Stimulated activated CD8-positive, alpha-beta memory T cell treated with anti-CD3 and anti-CD28 coated beads, Interleukin-4, amount 100 ng/mL, for 1 hour (primary cell): ENCODE results near the gene MLX.
"Not testable (repeated sequence)": the region's sequence is repeated elsewhere in the genome, so short reads cannot be mapped to it uniquely, and the experiment has no call there.

Source experiments
- DNase-seq, 2 donors: peaks; one replicate each; pipeline ENCODE4 v3.0.0-alpha.2; 2020; ENCODE audit warnings: low read depth in 2 of 2, low spot score in 1 of 2

Gene MLX

DNA sequence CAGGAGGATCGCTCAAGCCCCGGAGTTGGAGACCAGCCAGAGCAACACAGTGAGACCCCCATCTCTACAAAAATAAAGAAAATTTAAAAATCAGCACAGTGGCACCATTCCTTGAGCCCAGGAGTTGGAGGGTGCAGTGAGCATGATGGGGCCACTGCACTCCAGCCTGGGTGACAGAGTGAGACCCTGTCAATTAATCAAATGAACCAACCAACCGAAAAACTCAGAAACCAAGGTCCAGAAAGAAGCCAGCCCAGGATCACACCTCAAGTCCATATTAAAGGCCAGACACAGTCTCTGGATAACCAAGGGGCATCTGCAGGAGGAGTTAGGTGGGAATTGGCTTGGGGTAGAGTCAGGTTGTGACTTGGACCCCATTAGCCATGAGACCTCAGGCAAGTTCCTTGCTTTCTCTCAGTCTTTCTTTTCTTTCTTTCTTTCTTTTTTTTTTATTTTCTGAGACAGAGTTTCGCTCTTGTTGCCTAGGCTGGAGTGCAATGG is 11.7 kb upstream of the MLX start:
- no peak for DNase-seq

DNA sequence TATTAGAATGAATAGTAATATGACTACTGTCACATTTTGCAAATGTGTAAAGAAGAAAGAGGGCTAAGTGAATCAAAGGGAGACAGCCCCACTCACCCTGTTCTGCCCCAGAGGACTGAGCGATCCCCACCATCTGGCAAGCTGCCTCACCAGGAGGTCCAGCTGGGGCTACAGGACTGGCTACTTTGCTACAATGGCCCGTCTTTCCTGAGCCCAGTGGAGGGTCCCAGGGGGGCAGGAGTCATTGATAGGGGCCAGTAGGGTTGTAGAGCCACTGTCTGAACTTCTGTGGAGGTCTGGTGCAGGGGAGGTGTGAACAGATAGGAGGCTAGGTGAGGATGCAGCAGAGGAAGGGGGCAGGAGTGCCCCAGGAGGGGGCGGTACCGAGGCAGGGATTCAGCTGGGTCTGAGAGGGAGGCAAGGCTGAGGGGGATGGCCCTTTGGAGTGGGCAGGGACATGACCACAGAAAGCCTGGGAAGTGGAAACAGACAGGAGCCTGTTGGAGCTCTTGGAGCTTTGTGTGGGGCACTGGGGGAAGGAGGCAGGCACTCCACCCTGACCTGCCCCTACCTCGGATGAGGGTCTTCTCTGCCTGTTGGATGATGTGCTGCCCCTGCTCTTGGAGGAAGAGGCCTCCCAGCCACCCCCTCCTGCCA is 10.8 kb upstream of the MLX start:
- not testable (repeated sequence) for DNase-seq

DNA sequence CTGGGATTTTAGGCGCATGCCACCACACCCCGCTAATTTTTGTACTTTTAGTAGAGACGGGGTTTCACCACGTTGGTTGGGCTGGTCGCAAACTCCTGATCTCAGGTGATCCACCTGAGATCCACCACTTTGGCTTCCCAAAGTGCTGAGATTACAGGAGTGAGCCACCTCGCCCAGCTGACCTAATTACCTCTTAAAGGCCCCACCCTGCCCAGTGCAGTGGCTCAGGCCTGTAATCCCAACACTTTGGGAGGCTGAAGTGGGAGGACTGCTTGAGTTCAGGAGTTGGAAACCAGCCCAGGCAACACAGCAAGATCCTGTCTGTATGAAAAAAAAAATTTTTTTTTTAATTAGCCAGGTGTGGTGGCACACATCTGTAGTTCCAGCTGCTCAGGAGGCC is 7.8 kb upstream of the MLX start:
- no peak for DNase-seq

DNA sequence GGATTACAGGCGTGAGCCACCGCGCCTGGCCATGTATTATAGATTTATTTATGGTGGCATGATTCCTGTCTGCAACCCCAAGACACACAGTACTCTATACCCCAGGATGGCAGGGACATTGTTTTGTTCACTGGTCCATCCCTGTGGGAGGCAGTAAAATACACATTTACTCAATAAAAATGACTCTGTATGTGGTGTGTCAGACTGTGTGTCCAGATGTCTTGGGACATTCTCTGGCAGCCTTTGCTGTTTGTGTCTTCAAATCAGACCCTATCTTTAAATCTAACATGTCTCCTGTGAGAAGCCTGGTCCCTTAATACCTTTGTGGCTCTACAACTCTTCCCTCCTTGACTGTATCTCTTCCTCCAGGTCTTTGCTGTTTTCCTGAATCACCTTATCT is 6.7 kb upstream of the MLX start:
- DNase-seq = no peak

DNA sequence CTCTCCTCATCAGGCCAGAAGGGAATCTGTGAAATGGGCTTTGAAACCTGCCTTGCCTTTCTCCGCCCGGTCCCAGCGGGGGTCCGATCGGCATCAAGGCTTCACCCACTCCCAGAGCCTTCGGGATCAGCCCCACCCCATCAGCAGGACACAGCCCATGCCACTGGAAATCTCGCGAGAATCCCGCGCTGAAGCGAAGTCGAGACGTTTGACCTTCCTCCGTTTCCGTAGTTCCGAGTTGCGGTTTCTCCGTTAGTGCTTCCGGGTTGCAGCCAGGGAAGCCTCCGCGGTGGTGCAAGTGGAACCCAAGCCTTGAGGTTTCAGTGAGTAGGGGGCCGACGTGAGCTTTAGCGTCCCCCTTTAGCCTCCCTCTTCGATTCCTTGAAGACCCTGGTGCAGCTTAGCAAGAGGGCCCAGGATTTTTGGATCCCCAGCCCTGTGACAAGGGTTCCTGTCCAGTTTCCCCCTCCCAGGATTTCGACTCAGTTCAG is 5.0 kb upstream of the MLX start, which contains the start of gene COASY:
TSS of gene COASY (plus strand) at position 252 of the 491 bp plus-strand sequence. CDS start 475 bp downstream, outside the sequence.
- DNase-seq = peak; percentile 68 to 82

DNA sequence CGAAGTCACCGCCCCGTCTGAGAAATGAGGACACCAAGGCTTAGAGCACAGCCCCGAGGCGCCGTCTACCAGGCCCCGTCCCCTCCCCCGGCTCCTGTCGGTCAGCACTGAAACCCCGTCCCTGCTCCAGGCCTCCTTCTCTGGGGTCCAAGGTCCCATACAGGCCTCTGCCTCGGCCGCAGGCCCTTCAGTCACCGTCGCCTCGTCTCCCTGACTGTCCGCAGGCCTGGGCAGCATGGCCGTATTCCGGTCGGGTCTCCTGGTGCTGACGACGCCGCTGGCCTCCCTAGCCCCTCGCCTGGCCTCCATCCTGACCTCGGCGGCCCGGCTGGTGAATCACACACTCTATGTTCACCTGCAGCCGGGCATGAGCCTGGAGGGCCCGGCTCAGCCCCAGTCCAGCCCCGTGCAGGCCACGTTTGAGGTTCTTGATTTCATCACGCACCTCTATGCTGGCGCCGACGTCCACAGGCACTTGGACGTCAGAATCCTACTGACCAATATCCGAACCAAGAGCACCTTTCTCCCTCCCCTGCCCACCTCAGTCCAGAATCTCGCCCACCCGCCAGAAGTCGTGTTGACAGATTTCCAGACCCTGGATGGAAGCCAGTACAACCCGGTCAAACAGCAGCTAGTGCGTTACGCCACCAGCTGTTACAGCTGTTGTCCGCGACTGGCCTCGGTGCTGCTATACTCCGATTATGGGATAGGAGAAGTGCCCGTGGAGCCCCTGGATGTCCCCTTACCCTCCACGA is 4.3 kb upstream of the MLX start:
- DNase-seq = no peak

DNA sequence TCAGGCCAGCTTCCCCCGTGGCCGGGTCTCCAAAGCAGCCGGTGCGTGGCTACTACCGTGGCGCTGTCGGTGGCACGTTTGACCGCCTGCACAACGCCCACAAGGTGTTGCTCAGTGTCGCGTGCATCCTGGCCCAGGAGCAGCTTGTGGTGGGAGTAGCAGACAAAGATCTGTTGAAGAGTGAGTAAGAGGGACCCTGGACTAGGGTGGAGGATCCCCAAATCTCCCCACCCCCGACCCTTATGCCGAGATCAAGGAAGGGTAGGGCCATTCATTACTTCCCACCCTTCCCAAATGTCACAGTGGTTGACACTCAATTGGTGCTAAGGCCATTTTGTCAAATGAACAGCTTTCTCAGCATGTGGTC is 3.8 kb upstream of the MLX start:
- DNase-seq = no peak

DNA sequence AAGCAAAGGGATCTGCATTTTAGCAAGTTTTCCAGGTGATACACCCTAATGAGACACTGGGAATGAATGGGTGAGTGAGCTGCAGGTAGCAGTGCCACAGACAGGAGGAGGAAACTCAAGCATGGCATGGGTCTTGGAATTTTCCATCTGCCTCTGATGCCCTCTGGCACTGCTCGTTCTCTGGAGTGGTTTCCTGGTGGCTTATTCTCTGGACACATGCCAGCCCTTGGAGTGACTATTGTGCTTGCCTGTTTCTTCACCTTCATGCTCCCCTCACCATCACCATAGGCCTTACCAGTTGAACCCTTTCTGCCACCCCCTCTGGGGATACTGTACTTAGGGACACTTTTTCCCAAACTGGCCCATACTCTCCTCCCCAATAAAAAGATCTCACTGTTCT is 3.4 kb upstream of the MLX start:
- DNase-seq = no peak

DNA sequence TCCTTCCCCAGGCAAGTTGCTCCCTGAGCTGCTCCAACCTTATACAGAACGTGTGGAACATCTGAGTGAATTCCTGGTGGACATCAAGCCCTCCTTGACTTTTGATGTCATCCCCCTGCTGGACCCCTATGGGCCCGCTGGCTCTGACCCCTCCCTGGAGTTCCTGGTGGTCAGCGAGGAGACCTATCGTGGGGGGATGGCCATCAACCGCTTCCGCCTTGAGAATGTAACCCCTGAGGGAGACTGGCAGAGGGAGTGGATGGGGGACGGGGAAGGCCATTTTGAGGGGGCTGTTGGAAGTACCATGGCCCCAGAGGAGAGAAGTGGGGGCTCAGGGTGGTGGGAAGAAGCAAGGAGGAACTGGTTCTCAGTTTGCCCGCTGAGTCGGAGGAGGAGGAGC is 3.0 kb upstream of the MLX start:
- DNase-seq = no peak

DNA sequence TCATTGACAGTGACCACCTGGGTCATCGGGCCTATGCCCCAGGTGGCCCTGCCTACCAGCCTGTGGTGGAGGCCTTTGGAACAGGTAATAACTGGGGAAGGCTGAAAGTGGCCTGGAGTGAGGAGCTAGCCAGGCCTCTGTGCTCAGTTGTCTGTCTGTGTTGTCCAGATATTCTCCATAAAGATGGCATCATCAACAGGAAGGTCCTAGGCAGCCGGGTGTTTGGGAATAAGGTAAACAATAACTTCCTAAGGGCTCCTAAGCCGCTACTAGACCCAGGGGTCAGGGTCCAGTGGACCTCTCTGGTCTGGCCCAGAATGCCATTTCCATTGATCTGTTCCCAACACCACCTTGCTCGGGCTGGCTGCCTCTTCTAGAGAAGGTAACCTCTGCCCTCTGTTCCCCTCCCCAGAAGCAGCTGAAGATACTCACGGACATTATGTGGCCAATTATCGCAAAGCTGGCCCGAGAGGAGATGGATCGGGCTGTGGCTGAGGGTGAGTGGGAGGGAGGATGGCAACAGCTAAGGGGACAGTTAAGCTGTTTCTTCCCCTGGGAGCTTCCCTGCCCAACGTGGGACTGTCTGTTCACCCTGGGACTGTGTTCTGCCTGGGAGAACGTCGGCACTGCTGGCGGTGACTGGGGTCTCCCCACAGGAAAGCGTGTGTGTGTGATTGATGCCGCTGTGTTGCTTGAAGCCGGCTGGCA is 1.9 kb upstream of the MLX start:
- no peak for DNase-seq

DNA sequence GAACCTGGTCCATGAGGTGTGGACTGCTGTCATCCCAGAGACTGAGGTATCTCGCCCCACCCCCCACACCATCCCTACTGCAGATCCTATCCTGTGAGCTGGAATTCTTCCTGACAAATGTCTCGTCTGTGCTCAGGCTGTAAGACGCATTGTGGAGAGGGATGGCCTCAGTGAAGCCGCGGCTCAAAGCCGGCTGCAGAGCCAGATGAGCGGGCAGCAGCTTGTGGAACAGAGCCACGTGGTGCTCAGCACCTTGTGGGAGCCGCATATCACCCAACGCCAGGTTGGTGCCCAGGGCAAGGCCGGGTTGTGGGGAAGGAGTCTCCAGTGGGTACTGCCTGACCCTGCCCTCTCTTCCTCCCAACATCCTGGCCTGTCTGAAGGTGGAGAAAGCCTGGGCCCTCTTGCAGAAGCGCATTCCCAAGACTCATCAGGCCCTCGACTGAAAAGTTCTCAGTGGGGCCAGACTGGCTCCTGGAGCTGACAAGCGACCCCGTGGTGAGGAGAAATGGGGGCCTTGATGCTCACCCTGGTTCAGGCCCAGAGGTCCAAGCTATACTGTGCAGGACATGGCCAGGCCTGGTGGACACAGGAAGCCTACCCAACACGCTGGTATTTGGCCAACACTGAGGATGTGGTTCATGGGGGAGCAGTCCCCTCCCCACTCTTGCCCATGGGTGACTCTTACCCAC is 1.2 kb upstream of the MLX start:
- no peak for DNase-seq

DNA sequence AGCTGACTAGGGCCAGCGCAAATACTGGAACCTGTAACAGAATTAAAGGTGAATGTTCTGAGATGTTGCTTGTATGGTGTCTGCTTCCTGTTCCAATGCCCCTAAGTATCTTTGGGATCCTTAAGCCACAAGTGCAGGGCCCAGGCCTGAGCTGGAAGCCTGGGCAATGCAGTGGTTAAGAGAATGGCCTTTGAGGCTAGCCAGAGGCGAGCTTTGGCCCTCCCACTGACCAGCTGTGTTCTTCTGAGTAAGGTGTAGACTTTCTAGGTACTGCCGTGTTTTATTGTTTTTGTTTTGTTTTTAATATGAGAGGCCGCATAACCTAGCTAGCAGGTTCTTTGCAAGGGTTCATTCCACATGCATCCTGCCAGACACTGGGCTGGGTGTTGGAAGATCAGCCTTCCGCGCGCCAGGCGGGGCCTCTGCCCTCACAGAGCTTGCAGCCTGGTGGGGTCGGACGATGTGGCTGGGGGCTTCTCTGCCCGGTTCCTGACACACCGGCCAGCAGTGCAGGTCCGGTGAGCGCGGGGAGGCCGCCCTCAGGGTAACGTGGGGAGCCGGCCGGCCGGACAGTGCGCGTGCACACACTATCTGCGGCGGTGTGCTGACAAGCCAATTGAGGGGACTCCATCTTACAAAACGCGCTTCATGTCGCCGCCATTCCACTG is 551 bp upstream of the MLX start:
- no peak for DNase-seq

DNA sequence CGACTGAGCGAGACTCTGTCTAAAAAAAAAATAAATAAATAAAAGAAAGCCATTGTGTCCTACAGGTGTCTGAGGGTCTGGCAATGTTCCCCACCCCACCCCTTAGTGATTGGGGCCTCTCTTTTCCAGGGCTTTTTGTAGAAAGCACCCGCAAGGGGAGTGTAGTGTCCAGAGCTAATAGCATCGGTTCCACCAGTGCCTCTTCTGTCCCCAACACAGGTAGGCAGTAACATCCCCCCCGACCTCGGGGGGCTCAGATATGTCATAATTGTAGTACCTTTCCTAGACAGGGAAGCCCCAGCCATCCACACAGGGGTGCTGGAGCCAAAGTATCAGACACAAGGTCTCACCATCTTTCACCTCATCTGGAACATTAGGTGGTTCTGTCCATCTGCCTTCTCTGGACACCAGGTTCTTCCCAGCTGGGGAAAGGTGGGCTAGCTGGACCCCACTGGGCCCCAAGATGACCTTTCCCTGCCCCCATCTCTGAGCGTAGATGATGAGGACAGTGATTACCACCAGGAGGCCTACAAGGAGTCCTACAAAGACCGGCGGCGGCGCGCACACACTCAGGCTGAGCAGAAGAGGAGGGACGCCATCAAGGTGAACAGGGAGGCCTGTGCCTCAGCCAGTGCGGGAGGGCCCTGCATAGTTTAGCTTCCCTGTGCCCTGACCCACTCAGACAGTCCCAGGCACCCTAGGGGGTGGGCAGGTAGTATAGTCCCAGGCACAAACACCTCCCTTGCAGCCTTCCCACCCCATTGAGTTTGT is 1.6 kb downstream of the MLX start:
- no peak for DNase-seq

DNA sequence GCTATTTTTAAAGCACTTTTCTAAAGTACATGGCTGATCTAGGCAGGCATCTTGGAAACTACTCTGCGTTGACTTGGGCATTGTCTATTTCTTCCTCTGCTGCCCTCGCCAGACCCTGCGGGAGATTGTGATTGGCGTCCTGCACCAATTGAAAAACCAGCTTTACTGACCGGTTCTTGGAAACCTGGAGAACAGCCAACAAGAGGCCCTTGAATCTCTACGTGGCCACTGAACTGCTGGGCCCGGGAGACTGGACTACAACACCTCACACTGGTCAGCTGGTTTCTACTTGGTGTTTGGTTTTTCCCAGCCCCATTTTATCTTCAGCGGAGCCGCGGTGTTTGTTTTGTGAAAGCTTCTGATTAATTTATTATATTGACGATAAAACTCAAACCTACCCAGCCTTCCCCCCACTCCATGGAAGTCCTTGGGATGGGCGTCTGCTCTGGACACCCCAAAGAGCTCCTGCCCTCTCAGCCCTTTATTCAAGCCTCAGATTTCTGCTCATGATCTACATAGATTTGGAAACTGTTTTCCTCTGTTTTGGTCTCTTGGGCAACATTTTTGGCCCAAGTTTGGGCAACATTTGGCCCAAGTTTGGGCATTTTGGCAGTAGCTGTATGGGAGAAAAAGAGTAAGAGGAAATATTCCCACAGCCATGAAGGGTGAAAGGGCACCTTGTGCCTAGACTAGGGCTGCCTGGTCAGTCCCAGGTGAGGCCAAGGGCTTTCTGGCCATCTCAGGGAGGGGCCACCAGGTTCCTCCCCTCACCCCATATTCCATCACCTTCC is 4.7 kb downstream of the MLX start:
- no peak for DNase-seq

DNA sequence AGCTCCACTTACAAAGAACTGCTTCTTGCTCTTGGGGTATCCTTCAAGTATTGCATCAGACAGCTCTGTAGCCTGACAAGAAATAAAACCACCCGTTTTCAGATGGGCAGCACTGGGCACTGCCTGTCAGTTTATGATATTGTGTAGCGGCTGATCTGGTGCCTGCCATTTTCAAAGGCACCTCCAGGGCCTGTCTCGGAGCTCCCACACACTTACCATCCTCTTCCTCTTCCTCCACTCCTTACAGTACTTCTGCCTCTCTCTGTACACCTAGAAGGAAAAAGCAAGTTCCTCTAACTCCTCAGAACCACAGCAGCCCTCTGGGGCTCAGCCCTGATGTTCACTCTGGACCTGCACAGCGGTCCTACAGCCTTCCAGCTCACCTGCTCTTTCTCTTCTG is 6.2 kb downstream of the MLX start:
- DNase-seq = no peak

DNA sequence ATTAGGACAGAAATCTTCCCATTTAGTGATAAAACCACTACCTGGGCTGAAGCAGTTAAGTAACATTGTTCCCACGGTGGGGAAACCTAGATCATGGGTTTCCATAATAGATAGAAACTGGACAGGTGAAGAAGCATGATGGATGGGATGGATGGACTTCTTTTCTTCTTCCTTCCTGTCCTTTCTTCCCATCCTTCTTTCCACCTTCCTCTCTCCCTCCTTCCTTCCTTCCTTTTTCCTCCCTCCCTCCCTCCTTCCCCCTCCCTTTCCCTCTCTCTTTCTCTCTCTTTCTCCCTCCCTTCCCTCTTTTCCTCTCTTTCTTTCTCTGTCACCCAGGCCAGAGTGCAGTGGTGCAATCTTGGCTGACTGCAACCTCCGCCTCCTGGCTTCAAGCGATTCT is 7.6 kb downstream of the MLX start:
- DNase-seq = no peak

DNA sequence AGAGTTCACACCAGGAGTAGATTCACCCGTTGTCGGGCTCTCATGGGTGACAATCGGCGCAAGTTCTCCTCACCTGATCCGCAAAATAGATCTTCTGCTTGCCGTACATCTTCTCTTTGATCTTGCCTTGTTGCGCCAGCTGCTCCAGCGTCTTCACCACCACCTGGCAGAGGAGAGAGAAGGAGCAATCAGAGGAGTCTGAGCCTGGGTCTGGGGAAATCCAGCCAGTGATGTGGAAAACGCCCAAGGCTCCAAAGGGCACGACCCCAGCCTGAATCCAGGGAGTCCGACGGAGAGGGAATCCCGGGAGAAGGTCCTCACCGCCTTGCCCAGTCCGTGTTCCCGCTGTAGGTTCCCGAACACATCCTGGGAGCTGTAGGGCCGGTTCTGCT is 10.2 kb downstream of the MLX start:
- no peak for DNase-seq

DNA sequence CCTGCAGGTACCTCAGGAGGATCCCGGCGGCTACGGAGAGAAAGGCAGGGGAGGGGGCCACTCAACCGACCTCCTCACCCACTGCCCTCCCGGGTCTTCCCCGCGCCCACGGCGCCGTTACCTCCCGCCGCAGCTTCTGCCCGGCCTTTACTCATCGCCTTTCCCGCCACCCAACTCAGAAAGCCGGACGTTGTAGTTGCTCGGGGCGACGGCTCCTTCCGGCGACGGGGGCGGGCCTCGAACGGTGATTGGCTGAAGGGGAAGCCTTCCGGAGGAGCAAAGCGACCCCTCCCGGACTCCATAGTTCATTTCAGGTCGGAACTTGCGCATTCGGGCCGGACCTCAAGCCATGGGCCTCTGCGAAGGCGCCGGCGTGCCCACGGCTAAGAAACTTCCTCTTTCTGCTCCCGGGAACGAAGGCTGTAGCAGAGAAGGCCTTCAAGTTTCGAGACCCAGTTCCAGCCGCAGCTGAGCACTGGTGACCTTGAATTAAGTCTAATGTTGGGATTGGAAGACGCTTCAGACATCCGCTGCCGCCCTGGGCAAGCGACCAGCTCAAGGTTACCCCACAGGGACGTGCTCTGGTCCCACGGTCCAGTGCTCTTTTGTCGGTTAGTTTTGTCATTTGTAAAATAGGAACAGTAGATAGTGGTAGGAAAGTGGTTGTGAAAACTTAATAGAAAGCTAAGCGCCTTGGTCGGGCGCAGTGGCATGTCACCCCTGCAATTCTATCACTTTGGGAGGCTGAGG is 10.8 kb downstream of the MLX start, which contains the start of gene PSMC3IP:
TSS of gene PSMC3IP (minus strand) at position 198 of the 750 bp plus-strand sequence. CDS start at position 155, 43 bp downstream.
- DNase-seq = peak; percentile 86 to 87
